ENCODE results near the gene DIS3L2. TPM values are rescaled to one million over a fixed set of nuclear protein-coding genes. Genes with fewer than 3 reads are reported as not detected.

Gene DIS3L2
- total RNA-seq, 1 experiment from 2014 or later: 39.1 TPM

DNA sequence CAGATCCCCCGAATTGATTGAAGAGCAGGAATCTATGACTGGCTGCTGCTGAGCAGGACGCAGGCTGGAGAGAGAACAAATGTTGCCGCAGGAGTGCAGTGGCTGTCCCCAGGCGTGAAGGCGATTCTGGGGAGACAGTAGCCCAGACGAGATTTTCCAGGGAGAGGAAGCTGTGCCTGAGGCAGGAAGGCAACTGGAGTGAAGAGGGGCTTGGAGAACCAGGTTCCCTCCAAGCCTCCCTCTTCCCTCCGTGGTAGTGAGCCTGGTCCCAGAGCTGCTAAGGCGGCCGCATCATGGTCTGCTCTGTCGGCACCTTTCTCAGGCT, 34.0 kb upstream of the DIS3L2 start:
- no peak overlapping the region for H3K4me3 ChIP-seq
- no peaks in the 10 kb centered on the region; the same call in 1 of the 2 replicates for H4K20me1 ChIP-seq (ENCODE audit: insufficient read depth)
- no peaks in the 10 kb centered on the region for H3F3A ChIP-seq (ENCODE audit: insufficient read depth, low read depth)
- no peaks in the 10 kb centered on the region for H3K9me3 ChIP-seq (ENCODE audit: insufficient read depth, low read depth)
- H3K27ac ChIP-seq: no peak overlapping the region
- intact Hi-C loops (cut with micrococcal nuclease; ENCODE audit: unreplicated experiment): loop anchor here (5.0 kb wide), 1 partner anchor 515 kb away; no protein-coding TSS in a partner anchor
- H3K36me3 ChIP-seq (ENCODE audit: low read depth): no peaks in the 10 kb centered on the region
- no peak for DNase-seq
- ChIA-PET CTCF (interaction anchor here (0.6 kb wide), 1 partner anchor 301 kb away, joined by 3 read pairs; no protein-coding TSS in a partner anchor), POLR2A (ENCODE audit: unreplicated experiment) (no interaction called here)
- no peaks in the 10 kb centered on the region for H3K4me1 ChIP-seq (replicated peaks; ENCODE audit: insufficient read depth)
- no TSS peak for BruUV-seq (replicated peaks)
- H3K9me2 ChIP-seq (ENCODE audit: insufficient read depth): no peaks in the 10 kb centered on the region
- H3K4me2 ChIP-seq: no peak overlapping the region
- no peaks in the 10 kb centered on the region for H3K79me2 ChIP-seq (ENCODE audit: low read depth)
- peaks cover 29% of the 10 kb centered on the region for H3K27me3 ChIP-seq (ENCODE audit: insufficient read depth, low read depth)
- TF ChIP-seq, protein P1, sequence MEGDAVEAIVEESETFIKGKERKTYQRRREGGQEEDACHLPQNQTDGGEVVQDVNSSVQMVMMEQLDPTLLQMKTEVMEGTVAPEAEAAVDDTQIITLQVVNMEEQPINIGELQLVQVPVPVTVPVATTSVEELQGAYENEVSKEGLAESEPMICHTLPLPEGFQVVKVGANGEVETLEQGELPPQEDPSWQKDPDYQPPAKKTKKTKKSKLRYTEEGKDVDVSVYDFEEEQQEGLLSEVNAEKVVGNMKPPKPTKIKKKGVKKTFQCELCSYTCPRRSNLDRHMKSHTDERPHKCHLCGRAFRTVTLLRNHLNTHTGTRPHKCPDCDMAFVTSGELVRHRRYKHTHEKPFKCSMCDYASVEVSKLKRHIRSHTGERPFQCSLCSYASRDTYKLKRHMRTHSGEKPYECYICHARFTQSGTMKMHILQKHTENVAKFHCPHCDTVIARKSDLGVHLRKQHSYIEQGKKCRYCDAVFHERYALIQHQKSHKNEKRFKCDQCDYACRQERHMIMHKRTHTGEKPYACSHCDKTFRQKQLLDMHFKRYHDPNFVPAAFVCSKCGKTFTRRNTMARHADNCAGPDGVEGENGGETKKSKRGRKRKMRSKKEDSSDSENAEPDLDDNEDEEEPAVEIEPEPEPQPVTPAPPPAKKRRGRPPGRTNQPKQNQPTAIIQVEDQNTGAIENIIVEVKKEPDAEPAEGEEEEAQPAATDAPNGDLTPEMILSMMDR (conservative IDR thresholded peaks at IDR 0.05): no peak
- no peak for TF ChIP-seq EZH2 (IDR thresholded peaks at IDR 0.05; ENCODE audit: low read depth)
- no peak overlapping the region for H2AFZ ChIP-seq

DNA sequence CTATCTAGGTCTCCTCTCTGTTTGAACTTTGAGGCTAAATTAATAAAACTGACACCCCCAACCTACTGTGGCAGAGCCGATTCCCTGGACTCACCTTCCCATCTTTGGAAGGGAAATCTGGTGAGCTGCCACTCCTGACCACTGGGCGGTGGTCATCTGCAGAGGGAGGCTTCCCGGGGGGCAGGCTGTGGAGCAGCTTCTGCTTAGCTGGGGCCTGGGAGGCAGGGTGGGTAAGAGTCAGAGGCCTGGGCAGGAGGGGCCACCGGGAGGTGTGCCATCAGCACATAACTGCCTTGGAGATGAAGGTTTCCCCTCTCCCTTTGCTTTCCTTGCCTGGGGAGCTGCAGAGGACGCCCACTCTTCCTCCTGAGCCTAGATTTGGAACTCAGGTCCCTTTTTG, 33.0 kb upstream of the DIS3L2 start:
- no TSS peak for BruUV-seq (replicated peaks)
- H3K27ac ChIP-seq: no peak overlapping the region
- CTCF ChIA-PET: no interaction called here
- no peaks in the 10 kb centered on the region for H3K9me2 ChIP-seq (ENCODE audit: insufficient read depth)
- DNase-seq: no peak
- H3K36me3 ChIP-seq (ENCODE audit: low read depth): no peaks in the 10 kb centered on the region
- no peaks in the 10 kb centered on the region for H3K9me3 ChIP-seq (ENCODE audit: insufficient read depth, low read depth)
- H3K27me3 ChIP-seq (ENCODE audit: insufficient read depth, low read depth): peaks cover 28% of the 10 kb centered on the region
- no peak overlapping the region for H2AFZ ChIP-seq
- no peaks in the 10 kb centered on the region for H3K4me1 ChIP-seq (replicated peaks; ENCODE audit: insufficient read depth)
- POLR2A ChIA-PET (ENCODE audit: unreplicated experiment): no interaction called here
- intact Hi-C loops (cut with micrococcal nuclease; ENCODE audit: unreplicated experiment): loop anchor here (5.0 kb wide), 1 partner anchor 514 kb away; no protein-coding TSS in a partner anchor
- H3K79me2 ChIP-seq (ENCODE audit: low read depth): no peaks in the 10 kb centered on the region
- no peaks in the 10 kb centered on the region for H3F3A ChIP-seq (ENCODE audit: insufficient read depth, low read depth)
- H3K4me3 ChIP-seq: no peak overlapping the region
- H4K20me1 ChIP-seq (ENCODE audit: insufficient read depth): no peaks in the 10 kb centered on the region; the same call in 1 of the 2 replicates
- H3K4me2 ChIP-seq: no peak overlapping the region
- TF ChIP-seq, protein P1 (conservative IDR thresholded peaks at IDR 0.05): no peak
- TF ChIP-seq EZH2 (IDR thresholded peaks at IDR 0.05; ENCODE audit: low read depth): no peak

DNA sequence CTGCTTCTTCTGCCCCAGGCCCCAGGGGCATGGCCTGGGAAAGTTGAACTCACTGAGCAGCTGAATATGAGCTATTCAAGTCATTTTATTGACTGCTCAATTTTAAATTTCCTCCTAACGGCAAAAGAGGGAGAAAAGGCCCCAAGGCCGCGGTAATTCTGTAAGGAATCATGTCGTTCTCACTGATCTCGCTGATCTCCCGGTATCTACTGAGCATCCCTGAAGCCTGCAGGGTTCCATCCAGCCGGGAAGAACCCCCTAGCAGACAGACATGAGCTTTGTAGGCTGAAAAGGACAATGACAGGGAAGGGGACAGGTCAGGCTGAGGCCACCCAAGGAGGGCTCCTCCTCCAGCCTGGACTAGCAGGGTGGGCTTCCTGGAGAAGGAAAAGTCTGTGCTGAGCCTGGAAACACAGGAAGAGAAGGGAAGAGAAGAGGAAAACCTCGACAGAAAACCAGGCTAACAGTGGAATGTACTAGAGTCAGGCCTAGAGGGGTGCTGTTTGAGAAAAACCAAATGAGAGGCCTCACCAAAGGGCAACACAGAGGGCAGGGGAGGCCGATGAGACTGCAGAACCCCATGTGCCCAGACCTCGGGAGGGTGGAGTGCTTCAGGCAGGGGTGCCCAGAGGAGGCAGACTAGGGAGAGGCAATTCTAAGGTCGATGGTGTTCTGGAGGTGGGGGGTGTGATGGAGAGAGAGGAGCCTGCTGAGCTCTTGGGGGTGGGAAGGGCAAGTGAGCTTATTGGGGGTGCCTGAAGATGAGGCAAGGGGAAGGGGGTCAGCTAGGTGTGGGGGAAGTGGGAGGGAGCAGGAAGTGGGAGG, 32.4 kb upstream of the DIS3L2 start:
- H2AFZ ChIP-seq: no peak overlapping the region
- H3K9me3 ChIP-seq (ENCODE audit: insufficient read depth, low read depth): no peaks in the 10 kb centered on the region
- no peaks in the 10 kb centered on the region; the same call in 1 of the 2 replicates for H4K20me1 ChIP-seq (ENCODE audit: insufficient read depth)
- no peaks in the 10 kb centered on the region for H3K9me2 ChIP-seq (ENCODE audit: insufficient read depth)
- H3K79me2 ChIP-seq (ENCODE audit: low read depth): no peaks in the 10 kb centered on the region
- DNase-seq: no peak
- no peaks in the 10 kb centered on the region for H3K36me3 ChIP-seq (ENCODE audit: low read depth)
- peaks cover 22% of the 10 kb centered on the region for H3K27me3 ChIP-seq (ENCODE audit: insufficient read depth, low read depth)
- POLR2A ChIA-PET (ENCODE audit: unreplicated experiment): no interaction called here
- CTCF ChIA-PET: no interaction called here
- TF ChIP-seq EZH2 (IDR thresholded peaks at IDR 0.05; ENCODE audit: low read depth): no peak
- TF ChIP-seq, protein P1 (conservative IDR thresholded peaks at IDR 0.05): no peak
- intact Hi-C loops (cut with micrococcal nuclease; ENCODE audit: unreplicated experiment): loop anchor here (5.0 kb wide), 1 partner anchor 513 kb away; no protein-coding TSS in a partner anchor
- no peaks in the 10 kb centered on the region for H3F3A ChIP-seq (ENCODE audit: insufficient read depth, low read depth)
- no TSS peak for BruUV-seq (replicated peaks)
- no peak overlapping the region for H3K27ac ChIP-seq
- H3K4me2 ChIP-seq: no peak overlapping the region
- no peaks in the 10 kb centered on the region for H3K4me1 ChIP-seq (replicated peaks; ENCODE audit: insufficient read depth)
- no peak overlapping the region for H3K4me3 ChIP-seq
